ENCODE results near the gene ESYT3. TPM values are rescaled to one million over a fixed set of nuclear protein-coding genes. Genes with fewer than 3 reads are reported as not detected.
"Not testable (repeated sequence)": the region's sequence is repeated elsewhere in the genome, so short reads cannot be mapped to it uniquely, and the experiment has no call there.

Gene ESYT3
- total RNA-seq, 1 donor from 2014 or later = 0.80 TPM

DNA sequence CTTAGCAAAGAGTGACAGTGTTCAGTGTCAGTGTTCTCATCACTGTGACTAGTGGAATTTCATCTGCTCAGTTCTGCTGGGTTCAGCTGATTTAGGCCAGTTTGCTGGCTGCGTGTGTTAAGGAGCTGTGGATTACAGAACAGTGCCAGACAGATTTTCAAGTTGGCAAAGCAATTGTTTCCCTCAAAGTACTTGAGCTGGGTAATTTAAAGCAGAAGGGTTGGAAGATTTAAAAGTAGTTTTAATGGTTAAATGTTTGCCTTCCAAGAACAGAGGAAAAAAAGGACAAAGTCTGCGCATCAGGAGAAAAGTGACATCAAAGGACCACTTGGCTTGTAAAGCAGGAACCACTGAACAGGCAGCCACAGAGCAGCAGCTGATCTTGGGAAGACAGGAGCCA, 8.7 kb downstream of the ESYT3 start:
- no peak for ATAC-seq

DNA sequence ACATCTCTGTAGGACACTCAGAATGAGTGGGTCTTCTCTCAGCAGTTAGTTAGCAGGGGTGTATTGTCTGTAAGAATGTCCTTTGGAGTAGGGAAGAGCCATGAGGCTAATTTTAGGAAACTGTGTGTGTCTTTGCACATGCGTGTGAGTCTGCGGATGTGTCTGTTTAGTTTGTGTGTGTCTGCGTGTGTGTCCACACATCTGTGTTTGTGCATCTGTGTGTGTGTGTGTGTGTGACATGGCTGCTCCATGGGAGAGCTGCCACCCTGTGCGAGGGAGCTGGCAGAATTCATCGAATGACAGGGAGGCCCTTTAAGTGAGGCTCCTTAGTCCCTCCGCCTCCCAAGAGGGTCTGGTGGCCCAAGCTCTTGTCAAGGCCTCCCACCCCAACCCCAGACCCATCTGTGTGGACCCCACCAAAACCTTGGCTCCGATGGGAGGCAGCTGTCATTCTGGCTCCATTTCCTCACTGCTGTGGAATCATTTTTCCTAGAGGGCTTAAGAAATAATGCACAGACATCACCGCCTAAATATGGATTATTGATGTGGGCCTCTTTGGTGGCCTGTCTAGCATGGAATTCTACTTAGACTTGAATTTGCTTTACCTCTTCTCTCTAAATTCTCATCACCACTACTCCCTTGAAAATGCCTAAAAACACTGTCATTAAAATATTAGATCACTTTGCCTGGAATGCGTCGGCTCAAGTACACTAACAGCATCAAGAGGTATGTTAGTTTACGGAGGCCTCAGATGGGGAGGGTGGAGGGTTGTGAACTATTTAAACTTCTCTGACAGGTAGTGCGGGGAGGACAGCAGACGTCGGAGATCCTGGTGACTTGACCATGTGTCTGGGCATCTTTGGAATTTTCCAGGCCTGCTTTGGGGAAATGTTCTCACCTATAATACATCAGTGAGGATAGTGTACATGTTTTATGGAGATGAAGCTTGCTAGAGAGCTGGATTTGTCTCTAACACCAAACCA, 9.4 kb downstream of the ESYT3 start:
- no peak for ATAC-seq

DNA sequence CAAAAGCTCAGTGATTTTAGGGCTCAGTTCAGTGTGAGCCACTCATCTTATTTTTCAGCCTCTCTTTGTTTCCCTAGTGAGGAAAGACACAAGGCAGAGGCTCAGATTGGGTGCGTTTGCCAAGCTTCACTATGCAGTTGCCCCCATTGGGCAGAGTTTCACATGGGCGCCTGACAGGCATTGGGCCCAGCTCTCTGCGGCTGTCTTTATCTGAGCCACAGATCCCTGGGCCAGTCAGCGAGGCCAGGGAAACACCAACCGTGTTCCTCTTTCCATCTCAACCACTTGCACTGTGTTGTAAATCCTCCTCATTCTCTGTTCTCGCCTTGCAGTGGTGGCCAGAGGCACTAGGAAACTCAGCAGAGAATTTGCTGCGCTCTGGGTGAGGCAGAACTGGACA, 10.8 kb downstream of the ESYT3 start:
- no peak for ATAC-seq

DNA sequence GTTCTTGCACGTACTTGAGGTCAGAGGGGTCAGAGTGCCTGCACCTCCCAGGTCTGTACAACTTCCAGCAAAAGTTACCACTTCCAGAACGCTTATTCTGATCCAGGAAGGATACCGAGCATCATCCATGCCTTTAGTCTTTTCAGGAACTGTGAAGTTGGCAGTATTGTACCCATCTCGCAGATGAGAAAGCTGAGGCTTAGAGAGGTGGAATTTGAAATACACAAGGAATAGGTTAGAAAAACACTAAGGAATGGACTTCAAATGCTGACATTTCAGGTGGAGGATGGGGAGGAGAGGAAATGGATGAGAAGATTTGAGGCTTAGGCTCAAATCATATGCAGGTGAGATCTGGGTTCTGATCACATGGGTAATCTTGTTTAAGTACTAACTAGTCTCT, 11.2 kb downstream of the ESYT3 start:
- ATAC-seq = no peak

DNA sequence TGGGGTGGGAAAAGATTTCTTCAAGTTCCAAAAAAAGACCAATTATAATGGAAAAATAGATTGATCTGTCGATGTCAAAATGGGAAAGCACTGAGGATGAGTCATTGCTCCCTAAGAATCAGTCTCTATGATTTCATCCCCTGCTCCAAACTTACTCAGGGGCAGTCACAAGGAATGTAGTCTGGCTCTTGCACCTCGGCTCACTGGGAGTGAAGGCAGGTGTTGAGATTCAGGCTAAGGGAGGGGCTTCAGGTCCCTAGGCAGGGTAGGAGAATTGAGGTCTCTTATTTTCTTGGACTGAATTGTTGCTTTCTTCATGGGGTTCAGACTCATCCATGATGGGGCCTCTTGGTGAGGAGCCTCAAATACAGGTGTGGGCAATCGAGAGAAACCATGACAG, 14.2 kb downstream of the ESYT3 start:
- no peak for ATAC-seq

DNA sequence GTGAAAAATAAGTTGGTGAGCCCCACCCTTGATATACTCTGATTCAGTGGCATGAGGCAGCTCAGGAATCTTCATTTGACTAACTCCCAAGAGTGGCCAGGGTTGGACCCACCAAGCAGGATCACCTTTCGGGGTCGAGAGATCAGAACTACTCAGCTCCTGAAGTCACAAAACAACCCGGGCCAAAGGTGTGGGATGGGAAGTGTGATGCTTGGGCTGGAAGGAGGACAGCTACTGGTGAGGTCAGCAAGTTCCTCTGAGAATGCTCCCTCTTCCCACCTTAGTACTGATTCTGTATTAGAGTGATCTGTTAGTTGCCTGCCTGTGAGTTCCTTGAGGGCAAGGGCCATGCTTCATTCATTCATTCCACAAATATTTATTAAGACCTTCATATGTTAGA, 15.1 kb downstream of the ESYT3 start:
- no peak for ATAC-seq

DNA sequence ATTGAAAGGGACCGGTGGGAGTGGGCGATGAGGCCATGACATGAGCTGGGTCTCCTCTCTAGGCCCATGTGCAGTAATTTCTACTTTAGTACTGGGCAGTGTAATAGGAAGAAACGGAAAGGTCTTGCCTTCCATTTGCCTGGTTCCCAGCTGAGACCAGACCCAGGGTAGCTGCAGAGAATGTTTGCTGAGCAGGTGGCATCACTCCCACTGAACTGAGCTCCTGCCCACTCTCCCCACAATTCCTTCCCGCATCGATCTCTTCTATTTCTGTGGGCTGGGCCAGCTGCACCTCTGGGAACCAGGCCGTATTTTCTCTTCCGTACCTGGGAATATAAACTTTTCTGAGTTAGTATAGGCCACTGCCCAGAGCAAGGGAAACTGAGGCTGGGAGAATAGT, 15.8 kb downstream of the ESYT3 start:
- ATAC-seq = no peak

DNA sequence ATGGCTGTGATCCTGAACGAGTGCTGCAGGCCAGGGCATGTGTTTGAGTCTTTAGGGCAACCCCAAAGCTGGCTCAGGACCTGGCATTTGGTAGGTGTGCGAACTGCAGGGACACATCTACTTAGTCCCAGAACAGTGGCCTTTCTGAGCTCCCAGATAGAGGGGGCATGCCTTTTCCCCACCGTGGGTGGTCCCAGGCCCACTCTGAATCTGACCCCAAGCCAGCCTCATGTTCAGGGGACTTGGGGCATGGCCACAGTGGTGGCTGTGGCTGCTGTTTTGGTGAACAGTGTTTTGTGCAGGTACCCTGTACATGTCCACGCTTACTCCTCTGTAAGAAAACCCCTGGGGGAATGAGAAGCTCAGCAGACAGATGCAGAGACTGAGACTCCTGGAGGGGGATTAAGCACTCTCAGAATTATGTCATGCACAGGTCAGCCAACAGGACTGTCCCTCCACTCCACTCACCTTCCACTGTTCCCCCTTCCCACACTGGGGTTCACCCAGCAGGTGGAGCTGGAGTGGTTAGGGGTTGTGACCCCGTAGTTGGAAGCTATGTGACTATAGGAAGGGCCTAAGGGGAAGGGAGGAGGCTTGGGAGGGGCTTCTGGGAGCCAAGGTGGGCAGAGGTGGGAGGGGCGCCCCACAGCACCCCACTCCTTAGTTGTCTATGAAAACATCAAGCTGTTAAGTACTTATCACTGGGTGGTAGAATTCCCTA, 16.4 kb downstream of the ESYT3 start:
- ATAC-seq = peak; percentile 7

DNA sequence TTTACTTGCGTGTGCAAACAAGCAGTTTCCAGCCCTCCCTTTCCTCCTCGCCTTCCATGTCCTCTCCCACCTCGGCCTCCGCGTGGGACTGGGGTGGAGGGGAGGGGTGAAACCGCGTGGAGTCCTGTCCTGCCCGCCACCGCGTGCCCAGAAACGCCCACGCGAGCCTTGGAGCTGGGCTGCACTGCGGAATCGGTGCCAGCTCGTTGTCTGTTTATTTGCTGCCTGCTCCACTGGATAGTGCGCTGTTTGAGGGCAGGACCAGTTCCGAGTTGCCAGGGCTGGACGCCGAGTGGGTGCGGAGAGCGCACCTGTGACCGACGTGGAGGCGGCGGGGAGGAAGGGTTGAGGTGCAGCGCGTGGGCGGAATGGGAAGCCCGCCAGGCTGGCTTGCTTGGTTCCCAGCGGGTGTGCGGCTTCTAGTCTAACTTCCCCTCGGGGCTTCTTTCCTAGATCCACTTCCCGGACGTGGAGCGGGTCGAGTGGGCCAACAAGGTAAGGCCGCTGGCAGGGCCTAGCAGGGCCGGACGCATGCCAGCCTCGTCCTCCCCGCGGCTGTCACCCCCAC, 17.3 kb downstream of the ESYT3 start:
- ATAC-seq = no peak

DNA sequence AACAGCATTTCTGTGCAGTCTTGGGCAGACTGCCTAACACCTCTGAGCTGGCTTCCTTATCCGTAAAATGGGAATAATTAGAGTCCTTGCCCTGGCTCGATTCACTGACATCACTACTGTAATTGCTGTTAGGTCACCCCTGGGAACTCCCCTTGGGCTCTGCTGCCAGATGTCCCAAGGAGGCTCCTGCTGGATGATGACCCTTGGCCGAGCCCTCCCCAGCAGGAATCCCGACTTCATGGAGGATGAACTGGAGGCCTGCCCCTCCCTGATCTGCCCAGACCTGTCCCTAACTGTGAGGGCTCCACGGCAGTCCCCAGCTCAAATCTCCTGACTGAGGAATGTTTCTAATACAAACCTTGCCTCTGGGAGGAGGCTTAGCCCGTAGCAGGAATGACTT, 18.0 kb downstream of the ESYT3 start:
- ATAC-seq = no peak

DNA sequence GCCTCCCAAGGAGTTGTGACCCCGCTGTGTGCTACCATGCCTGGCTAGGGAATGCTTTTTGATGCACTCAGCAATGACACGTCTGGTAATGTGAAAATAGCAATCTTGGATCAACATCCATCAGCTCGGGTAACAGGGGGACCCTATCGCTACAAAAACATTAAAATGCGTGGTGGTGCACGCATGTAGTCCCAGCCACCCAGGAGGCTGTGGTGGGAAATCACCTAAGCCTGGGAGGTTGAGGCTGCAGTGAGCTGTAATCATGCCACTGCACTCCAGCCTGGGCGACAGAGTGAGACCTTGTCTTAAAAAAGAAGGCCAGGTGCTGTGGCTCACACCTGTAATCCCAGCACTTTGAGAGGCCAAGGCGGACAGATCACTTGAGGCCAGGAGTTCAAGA, 19.5 kb downstream of the ESYT3 start:
- ATAC-seq = not testable (repeated sequence)

DNA sequence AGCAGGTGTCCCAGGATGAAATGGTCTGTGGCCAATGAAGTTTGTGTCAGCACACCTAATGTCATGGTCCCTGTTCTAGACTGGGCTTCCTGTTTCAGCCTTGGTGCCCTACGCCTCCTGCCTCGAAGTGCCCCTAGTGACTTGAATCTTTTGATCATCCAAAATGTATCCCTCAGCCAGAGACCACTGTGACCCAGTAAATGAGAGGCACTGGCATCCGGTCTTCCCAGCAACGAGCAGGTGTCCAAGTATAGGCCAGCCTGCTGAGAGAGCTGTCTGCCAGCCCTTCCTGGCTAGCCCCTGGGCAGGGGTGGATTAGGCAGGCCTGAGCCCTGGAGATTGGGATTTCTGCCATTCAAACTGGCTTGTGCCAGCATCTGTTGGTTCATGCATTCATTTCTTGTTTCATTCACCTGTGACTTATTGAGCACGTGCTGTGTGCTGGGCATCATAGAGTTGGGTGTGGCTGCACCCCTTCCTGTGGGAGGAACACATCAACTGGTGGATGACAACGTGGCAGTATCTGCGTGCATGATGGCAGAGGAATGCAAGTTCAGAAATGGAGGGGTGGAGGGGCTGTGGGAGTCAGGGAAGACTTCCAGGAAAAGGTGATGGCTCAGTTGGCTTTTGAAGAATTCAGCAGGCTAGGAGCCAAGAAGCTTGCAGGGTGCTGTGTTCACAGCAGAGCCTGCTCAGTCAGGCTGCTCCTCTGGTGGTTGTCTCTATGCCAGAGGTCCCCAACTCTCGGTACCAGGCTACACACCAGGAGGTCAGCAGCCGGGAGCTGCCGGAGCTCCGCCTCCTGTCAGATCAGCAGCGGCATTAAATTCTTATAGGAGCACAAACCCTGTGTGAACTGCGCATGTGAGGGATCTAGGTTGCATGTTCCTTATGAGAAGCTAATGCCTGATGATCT, 21.6 kb downstream of the ESYT3 start:
- ATAC-seq = peak; percentile 66

DNA sequence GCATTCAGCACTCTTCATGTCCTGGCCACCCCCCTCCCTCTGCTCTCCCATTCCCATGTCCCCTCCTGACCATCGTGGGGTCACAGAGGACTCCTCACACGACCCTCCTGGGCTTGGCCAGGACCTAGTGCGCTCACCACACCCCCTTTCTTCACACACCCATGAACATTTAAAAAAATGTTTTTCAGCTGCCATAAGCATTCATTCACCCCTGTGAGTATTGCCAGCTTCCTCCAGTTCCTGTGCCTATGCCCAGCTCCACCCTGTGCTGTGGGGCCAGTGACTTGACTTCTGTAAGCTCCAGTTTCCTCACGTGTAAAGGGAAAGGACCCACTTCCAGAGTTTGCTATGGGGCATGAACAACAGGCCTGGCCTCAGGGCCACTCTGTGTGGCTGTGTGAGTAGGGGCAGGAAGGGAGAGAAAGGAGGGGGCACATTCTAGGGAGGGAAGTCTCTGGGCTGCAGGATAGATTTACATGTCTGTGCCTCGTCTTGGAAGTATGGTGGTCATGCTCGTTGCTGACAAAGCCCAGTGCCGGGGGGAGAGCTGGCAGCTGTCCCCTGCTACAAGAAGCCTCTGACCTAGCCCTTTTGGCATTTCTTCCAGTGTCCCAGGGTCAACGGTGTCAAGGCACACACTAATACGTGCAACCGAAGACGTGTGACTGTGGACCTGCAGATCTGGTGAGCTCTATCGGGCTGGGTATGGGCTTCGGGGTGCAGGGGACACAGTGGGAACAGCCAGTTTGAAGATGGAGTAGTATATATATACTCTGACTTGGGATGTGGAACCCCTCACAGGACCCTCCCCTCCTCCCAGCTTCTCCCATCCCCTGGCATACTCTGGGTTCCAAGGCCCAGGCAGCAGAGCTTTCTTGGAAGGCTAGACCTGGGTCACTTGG, 22.8 kb downstream of the ESYT3 start:
- peak; percentile 7 for ATAC-seq

DNA sequence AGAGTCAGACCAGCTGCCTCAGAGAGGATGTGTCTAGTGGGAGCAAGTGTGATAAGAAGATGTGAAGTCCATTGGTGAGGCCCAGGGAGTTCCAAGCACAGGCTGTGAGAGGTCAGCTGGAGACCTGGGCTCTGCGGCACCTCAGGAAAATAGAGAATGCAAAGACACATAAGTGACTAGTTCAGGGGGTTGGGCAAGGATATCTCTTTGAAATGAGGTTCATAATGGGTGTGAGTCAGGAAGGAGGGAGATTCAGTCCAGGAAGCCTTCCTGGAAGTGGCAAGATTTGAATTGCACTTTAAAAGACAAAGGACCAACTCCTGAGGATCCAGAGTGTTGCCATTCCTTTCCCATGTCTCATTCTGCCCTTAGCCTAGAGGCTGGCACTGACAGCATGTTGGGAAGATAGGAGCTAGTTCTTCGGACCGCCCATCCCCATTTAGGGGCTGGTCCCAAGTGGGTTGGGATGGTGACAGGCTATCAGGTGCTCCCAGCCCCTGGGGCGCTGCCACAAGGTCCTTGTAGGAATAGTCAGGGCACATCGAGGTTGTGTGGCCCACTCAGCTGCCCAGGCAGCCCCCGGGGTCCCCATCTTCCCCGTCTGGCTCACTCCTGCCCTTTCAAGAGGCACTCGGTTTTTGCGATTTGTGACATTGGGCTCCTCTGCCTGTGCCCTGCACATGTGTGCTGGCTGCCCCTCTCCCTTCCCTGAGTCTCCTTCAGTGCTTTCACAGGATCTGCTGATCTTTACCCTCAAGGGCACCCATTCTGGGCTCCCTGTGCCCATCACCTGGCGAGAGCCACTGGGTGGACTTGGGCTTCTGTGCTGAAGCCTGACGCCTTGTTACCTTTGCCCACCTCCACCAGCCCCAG, 23.7 kb downstream of the ESYT3 start:
- ATAC-seq = no peak

DNA sequence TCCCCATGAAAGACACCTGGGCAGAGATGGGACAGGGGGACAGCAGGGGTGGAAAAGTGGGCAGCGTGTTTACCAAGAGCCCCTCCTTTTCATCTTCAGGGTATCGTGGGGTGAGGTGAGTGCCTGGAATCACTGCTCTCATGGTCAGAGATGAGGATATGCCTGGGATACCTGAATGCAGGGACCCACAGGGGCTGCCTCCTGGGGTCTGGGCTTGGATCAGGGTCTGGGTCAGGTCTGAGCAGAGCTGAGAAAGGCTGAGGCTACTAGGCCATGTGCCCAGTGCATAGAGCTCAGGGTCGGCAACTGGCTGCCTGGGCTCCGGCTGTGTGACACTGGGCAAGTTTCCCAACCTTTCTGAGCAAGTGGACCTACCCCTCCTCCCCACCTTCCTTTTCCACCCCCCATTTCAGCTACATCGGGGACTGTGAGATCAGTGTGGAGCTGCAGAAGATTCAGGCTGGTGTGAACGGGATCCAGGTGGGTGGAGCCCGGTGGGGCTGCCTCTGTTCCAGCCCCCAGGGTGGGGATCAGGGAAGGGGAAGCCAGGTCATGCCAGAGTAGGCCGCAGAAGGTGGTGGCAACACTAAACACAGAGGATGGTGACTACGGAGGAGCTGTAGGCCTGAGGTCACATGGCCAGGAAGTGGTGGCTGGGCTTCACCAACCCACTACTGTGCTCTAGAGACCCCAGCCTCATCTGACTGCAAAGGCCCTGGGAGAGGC, 24.5 kb downstream of the ESYT3 start:
- no peak for ATAC-seq

DNA sequence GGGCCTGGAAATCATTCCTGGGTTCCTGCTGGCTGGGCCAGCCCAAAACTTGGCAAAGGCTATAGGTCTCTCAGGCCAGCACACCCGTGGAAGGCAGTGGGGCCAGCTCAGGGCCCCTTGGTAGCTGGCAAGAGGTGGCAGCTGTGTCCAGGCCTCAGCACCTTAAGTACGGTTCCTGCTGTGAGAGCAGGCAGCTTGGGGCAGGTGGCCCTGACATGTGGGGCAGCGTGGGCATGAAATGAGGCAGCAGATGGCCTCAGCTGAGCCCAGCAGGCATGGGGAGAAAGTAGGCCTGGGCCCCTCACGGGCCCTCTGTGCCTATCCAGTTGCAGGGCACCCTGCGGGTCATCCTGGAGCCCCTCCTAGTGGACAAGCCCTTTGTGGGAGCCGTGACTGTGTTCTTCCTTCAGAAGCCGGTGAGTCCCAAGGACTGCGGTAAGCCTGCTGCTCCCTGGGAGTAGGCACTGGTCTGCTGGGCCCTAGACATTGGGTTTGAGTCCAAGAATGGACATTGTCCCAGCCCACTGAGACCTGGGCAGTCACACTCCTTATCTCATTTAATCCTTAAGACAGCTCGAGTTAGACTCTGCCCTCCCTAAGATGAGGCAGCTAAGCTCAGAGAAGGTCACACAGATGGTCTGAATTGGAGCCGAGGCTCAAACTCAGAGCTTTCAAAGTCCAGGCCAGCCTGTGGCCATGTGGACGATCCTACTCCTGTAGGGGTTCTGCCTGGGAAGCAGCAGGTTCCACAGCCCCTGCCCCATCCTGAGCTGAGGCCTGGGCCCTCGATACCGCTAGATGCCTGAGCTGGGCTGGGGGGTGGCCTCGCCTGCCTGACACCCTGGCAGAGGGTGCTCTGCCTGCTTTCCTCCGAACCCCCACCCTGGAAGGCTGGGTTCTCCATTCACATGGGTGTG, 25.5 kb downstream of the ESYT3 start:
- ATAC-seq = no peak

DNA sequence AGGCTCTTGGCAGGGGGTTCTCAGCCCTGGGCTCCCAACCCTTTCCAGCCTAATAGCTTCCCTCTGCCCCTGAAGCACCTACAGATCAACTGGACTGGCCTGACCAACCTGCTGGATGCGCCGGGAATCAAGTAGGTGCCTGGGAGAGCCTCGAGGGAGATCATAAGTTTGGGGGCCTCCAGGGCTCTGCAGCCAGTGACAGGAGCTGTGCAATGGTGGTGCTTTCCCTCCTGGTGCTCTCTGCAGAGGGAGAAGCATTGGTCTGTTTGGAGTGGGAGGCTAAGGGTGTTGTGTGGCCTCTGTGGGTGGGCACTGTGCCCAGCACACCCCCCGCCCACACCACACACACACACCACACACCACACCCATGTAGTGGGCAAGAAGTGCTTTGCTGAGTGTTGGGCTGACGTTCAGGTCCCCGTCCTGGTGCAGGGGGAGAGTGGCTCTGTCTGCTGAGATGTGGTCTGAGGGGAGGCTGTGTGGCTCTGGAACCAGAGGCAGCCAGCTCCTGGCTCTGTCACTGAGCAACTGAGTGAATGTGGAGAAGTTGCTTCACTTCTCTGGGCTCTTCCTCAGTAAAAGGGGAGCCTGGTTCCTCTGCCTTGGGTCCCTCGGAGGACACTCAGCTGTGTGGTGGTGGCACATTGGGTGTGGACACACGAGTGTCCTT, 26.3 kb downstream of the ESYT3 start:
- ATAC-seq = no peak

DNA sequence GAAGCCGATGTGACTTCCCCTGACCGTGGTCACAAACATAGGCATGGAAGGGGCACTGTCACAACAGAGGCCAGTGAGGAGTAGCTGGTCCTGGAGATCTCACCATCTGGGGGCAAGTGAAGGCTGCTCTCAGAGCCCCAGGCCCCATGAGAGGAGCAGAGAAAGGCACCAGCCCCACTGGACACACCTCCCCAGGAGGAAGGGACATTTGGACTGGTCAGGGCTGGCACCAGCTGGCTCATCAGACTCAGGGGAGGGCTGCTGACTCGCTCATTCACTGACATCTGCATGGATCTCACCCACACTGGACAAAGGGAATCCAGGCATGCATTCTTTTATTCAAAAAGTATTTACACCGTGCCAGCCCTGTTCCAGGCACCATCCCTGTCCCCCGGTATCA, 26.8 kb downstream of the ESYT3 start:
- no peak for ATAC-seq
